Measurements from ENCODE around the gene FOS. TPM values are rescaled to one million over a fixed set of nuclear protein-coding genes. Genes with fewer than 3 reads are reported as not detected.
A peak's percentile ranks its signal among the peaks of the same experiment; 100 is the strongest.

Gene FOS
- total and polyA plus RNA-seq, 2 of the 13 experiments (the other 11 are each of a cell fraction or from before 2014, with no cell fraction given), result 15.9 to 24.2 TPM

- no peak; the same call in 1 of the 2 replicates for TF ChIP-seq ZNF691 (CRISPR knock-in tag; IDR thresholded peaks at IDR 0.05; ENCODE audit: borderline replicate concordance, low read depth)
- 0 out of 2 replicates have a peak, but pooled peaks have one; percentile 12 for TF ChIP-seq NCOA2 (CRISPR knock-in tag; IDR thresholded peaks at IDR 0.05)
- TF ChIP-seq ZNF234 (CRISPR knock-in tag; conservative IDR thresholded peaks at IDR 0.05), result no peak
- TF ChIP-seq ZHX2 (IDR thresholded peaks at IDR 0.05; ENCODE audit: low read depth), result no peak
- no peak for TF ChIP-seq ZHX2 (CRISPR knock-in tag; IDR thresholded peaks at IDR 0.05; ENCODE audit: borderline replicate concordance)
- TF ChIP-seq TFAP4 (IDR thresholded peaks at IDR 0.05; ENCODE audit: borderline replicate concordance, low read depth), result peak; percentile 40; the same call in 1 of the 2 replicates
- TF ChIP-seq GATAD2A (CRISPR knock-in tag; IDR thresholded peaks at IDR 0.05), result peak; percentile 36; the same call in 1 of the 2 replicates
- no peak; the same call in 1 of the 2 replicates for TF ChIP-seq DR1 (CRISPR knock-in tag; IDR thresholded peaks at IDR 0.05)
- TF ChIP-seq ZSCAN25 (CRISPR knock-in tag; IDR thresholded peaks at IDR 0.05), result peak; percentile 24; the same call in 1 of the 2 replicates
- 0 out of 2 replicates have a peak, but pooled peaks have one; percentile 24 for TF ChIP-seq ZBTB26 (CRISPR knock-in tag; IDR thresholded peaks at IDR 0.05; ENCODE audit: borderline replicate concordance)
- peak; percentile 62 for TF ChIP-seq ZNF883 (CRISPR knock-in tag; IDR thresholded peaks at IDR 0.05; ENCODE audit: not compliant biosample characterization)
- TF ChIP-seq IRF9 (CRISPR knock-in tag; IDR thresholded peaks at IDR 0.05; ENCODE audit: borderline replicate concordance), result no peak
- no peak for TF ChIP-seq NFYC (CRISPR knock-in tag; IDR thresholded peaks at IDR 0.05)
- TF ChIP-seq CREBL2 (CRISPR knock-in tag; IDR thresholded peaks at IDR 0.05; ENCODE audit: borderline replicate concordance), result no peak
- no peak for TF ChIP-seq NBN (conservative IDR thresholded peaks at IDR 0.05)
- TF ChIP-seq HNRNPUL1 (IDR thresholded peaks at IDR 0.05; ENCODE audit: low read depth, low read length), result no peak
- peak; percentile 68 for TF ChIP-seq SMC3 (IDR thresholded peaks at IDR 0.05; ENCODE audit: low read length)
- 0 out of 2 replicates have a peak, but pooled peaks have one; percentile 26 for TF ChIP-seq ZNF547 (CRISPR knock-in tag; IDR thresholded peaks at IDR 0.05)
- TF ChIP-seq ZNF44 (CRISPR knock-in tag; IDR thresholded peaks at IDR 0.05), result no peak
Measured at GRCh38 chr14:75295491-75296345, 17.1 kb downstream of the FOS start (continued).
